Gastrocnemius medialis (tissue), 4 donors: ENCODE measurements around the gene LDLRAD3.

Source experiments
- POLR2A ChIP-seq, 2 donors: fragments of 450-650 bp; IDR thresholded peaks; one replicate each; pipeline ENCODE4 v1.6.1; 2017; ENCODE audit warnings: antibody characterized with exemption in 2 of 2, mild to moderate bottlenecking in 2 of 2, moderate library complexity in 2 of 2
- TF ChIP-seq, protein P1 (sequence below), 5 experiments: fragments of 450-650 bp in 3 of 5; fragments of 200-600 bp in 2 of 5; sonication (generic) in 2 of 5; IDR thresholded peaks in 4 of 5; conservative IDR thresholded peaks in 1 of 5; 1 replicate in 4 of 5; 2 replicates in 1 of 5; pipeline ENCODE4 v1.5.1; 2016 to 2019; ENCODE audit warnings: antibody characterized with exemption in 5 of 5, mild to moderate bottlenecking in 3 of 5, moderate library complexity in 3 of 5

DNA sequence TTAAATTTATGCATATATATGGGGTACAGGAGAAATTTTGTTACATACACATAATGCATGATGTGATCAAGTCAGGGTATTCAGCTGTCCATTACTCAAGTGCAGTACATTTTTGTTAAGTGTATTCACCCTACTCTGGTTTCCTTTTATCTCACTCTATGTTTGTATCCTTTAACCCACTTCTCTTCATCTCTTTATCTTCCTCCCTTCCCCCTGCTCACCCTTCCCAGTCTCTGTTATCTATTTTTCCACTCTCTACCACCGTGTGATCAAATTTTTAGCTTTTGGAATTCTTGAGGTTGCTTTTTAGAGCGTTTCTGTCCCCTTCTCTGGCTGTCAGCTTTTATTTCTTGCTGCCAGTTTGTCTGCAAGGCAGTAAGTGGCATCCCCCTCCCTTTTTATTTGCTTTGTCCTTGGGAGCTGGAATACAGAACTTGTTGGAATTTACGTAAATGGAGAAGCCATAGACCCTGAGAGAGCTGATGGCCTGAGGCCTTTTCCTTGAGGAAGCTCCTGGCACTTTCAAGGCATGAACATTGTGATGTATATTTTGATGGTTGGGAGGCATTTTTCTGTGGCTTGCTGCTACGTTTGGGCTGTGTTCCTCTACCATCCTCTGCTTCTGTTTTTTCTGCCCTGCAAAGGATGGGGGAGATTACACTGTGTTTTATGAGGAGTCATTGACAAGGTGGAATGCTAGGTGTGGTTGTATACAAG is 148.6 kb downstream of the LDLRAD3 start:
- TF ChIP-seq, protein P1, sequence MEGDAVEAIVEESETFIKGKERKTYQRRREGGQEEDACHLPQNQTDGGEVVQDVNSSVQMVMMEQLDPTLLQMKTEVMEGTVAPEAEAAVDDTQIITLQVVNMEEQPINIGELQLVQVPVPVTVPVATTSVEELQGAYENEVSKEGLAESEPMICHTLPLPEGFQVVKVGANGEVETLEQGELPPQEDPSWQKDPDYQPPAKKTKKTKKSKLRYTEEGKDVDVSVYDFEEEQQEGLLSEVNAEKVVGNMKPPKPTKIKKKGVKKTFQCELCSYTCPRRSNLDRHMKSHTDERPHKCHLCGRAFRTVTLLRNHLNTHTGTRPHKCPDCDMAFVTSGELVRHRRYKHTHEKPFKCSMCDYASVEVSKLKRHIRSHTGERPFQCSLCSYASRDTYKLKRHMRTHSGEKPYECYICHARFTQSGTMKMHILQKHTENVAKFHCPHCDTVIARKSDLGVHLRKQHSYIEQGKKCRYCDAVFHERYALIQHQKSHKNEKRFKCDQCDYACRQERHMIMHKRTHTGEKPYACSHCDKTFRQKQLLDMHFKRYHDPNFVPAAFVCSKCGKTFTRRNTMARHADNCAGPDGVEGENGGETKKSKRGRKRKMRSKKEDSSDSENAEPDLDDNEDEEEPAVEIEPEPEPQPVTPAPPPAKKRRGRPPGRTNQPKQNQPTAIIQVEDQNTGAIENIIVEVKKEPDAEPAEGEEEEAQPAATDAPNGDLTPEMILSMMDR (IDR thresholded peaks at IDR 0.05 in 4 of 5, conservative IDR thresholded peaks at IDR 0.05 in 1 of 5), result no peak
- no peak for TF ChIP-seq POLR2A (IDR thresholded peaks at IDR 0.05)
